ENCODE measurements around the gene SH3TC1.

Gene SH3TC1

DNA sequence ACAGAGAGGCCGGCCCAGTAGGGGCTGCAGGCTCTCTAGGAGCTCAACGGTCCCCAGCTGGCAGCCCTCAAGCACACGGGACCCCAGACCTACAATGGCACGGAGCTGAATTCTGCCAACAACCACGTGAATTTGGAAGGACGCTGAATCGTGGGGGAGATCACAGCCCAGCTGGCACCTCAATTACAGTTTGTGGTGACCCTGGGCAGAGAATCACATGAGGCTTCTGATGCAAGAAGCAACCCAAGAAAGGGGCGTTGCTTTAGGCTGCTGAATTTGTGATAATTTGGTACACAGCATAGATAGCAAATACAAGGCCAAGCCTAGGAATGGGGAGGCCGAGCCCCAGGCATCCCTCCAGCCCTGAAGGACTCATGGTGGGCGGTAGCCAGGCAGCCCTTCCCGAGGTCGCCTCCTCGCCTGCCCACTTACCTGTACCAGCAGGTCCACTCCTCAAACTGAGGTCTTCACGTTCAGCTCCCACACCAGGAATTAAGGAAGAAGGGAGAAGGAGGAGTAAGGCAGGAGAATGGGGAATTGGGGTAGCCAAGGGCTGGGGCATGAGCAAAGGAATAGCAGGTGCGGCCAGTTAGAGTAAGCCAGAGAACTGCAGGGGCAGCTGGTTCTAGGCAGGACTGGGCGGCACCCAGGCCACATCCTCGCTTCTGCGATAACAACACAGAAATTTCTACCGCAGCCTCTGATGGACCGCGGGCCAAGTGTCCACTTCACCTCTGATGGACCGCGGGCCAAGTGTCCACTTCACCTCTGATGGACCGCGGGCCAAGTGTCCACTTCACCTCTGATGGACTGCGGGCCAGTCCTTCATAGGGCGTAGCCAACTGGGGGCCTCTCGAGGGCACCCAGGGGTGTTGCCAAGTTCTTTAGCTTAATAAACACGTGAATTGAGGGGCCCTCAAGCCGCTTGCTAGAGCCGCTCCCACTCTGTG, 47.1 kb downstream of the SH3TC1 start:
- no peaks in the 10 kb centered on the region for H3K36me3 ChIP-seq (replicated peaks; ENCODE audit: low read depth, low read length)
- no peaks in the 10 kb centered on the region for H3K9me3 ChIP-seq (ENCODE audit: insufficient read depth, low read length)
- H3K27ac ChIP-seq (ENCODE audit: low read length), result no peak overlapping the region
- no peaks in the 10 kb centered on the region for H4K20me1 ChIP-seq (ENCODE audit: insufficient read depth, low read length)
- H3K27me3 ChIP-seq (ENCODE audit: low read depth, low read length), result no peaks in the 10 kb centered on the region
- H3K79me2 ChIP-seq (ENCODE audit: low read length), result no peaks in the 10 kb centered on the region
- H3K9ac ChIP-seq (ENCODE audit: low read length), result no peak overlapping the region
- no peak overlapping the region for H2AFZ ChIP-seq (ENCODE audit: low read depth, low read length)
- no peak for TF ChIP-seq EZH2phosphoT487 (IDR thresholded peaks at IDR 0.05; ENCODE audit: low read depth)
- TF ChIP-seq, protein P1, sequence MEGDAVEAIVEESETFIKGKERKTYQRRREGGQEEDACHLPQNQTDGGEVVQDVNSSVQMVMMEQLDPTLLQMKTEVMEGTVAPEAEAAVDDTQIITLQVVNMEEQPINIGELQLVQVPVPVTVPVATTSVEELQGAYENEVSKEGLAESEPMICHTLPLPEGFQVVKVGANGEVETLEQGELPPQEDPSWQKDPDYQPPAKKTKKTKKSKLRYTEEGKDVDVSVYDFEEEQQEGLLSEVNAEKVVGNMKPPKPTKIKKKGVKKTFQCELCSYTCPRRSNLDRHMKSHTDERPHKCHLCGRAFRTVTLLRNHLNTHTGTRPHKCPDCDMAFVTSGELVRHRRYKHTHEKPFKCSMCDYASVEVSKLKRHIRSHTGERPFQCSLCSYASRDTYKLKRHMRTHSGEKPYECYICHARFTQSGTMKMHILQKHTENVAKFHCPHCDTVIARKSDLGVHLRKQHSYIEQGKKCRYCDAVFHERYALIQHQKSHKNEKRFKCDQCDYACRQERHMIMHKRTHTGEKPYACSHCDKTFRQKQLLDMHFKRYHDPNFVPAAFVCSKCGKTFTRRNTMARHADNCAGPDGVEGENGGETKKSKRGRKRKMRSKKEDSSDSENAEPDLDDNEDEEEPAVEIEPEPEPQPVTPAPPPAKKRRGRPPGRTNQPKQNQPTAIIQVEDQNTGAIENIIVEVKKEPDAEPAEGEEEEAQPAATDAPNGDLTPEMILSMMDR (IDR thresholded peaks at IDR 0.05; ENCODE audit: low read depth, low read length), result no peak
- no peak overlapping the region for H3K4me3 ChIP-seq (ENCODE audit: low read length)
- no peak overlapping the region for H3K4me2 ChIP-seq (ENCODE audit: low read length)
- H3K4me1 ChIP-seq (ENCODE audit: low read length), result peaks cover 8% of the 10 kb centered on the region; the same call in 1 of the 2 replicates

DNA sequence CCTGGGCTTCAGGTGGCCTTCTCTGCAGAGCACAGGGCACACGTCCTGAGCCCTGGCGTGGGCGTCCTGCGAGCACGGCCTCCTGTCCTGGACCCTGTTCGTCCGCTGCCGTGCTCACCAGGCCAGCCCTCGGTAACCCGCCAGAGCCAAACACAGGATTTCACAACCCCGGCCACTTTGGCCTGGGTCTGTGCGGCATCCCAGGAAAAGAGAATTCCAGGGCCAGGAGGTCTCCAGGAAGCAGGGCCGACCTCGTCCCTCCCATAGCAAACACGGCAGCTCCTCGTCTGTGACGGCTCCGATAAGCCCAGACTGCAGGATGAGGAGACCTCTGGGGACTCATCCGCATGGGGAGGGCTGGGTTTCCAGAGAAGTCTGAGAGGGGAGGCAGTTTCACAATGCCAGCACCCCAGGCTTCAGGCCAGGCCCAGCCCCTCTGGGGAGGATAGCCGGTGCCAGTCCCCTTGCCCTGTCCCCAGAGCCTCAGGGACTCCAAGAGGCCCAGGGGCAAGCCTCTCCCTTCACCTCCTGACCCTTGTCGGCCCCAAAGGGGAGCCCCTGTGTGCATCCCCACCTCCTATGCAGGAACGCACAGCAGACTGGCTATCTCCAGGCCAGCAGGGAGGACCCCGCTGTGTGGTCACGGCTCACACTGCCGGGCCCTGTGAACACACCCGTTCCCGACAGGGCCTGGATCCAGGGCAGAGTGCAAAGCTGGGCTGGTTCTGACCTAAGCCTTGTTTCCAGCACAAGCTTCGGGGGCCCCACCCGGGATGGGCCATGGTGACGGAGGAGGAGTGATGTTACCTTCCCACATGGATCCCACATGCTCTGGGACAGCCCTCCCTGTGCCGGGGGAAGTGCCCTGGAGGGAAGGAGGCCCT, 48.2 kb downstream of the SH3TC1 start:
- Histone ChIP-seq H3K36me3 (replicated peaks; ENCODE audit: low read depth, low read length) (no peaks in the 10 kb centered on the region), H3K79me2 (ENCODE audit: low read length) (no peaks in the 10 kb centered on the region), H3K9ac (ENCODE audit: low read length) (no peak overlapping the region), H3K4me1 (ENCODE audit: low read length) (peaks cover 5% of the 10 kb centered on the region; the same call in 1 of the 2 replicates), H3K4me2 (ENCODE audit: low read length) (no peak overlapping the region), H2AFZ (ENCODE audit: low read depth, low read length) (no peak overlapping the region), H3K27ac (ENCODE audit: low read length) (no peak overlapping the region), H4K20me1 (ENCODE audit: insufficient read depth, low read length) (no peaks in the 10 kb centered on the region), H3K27me3 (ENCODE audit: low read depth, low read length) (no peaks in the 10 kb centered on the region), H3K9me3 (ENCODE audit: insufficient read depth, low read length) (no peaks in the 10 kb centered on the region), H3K4me3 (ENCODE audit: low read length) (no peak overlapping the region)
- TF ChIP-seq, protein P1 (IDR thresholded peaks at IDR 0.05; ENCODE audit: low read depth, low read length), result no peak
- no peak for TF ChIP-seq EZH2phosphoT487 (IDR thresholded peaks at IDR 0.05; ENCODE audit: low read depth)

DNA sequence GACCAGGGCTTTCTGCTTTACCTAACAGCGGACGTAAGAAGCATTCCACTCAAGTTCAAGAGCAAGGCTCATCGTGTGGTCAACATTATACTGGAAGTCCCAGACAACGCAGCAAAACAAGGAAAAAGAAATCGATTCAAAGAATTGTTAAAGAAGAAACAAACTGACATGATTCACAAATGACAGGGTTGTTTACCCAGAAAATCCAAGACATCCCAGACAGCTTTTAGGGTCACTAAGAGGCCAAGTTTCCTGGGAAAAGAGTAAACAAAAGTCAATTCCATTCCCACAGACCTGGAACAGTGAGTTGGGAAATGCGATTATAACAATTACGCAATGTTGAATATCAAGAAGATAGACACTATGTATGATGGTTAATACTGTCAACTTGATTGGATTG, 49.0 kb downstream of the SH3TC1 start:
- H3K4me3 ChIP-seq (ENCODE audit: low read length), result no peak overlapping the region
- no peaks in the 10 kb centered on the region for H3K9me3 ChIP-seq (ENCODE audit: insufficient read depth, low read length)
- no peak overlapping the region for H3K27ac ChIP-seq (ENCODE audit: low read length)
- no peaks in the 10 kb centered on the region for H4K20me1 ChIP-seq (ENCODE audit: insufficient read depth, low read length)
- H3K36me3 ChIP-seq (replicated peaks; ENCODE audit: low read depth, low read length), result no peaks in the 10 kb centered on the region
- H3K79me2 ChIP-seq (ENCODE audit: low read length), result no peaks in the 10 kb centered on the region
- H3K4me1 ChIP-seq (ENCODE audit: low read length), result no peaks in the 10 kb centered on the region
- no peak overlapping the region for H2AFZ ChIP-seq (ENCODE audit: low read depth, low read length)
- H3K9ac ChIP-seq (ENCODE audit: low read length), result no peak overlapping the region
- TF ChIP-seq EZH2phosphoT487 (IDR thresholded peaks at IDR 0.05; ENCODE audit: low read depth), result no peak
- H3K4me2 ChIP-seq (ENCODE audit: low read length), result no peak overlapping the region
- no peaks in the 10 kb centered on the region for H3K27me3 ChIP-seq (ENCODE audit: low read depth, low read length)

DNA sequence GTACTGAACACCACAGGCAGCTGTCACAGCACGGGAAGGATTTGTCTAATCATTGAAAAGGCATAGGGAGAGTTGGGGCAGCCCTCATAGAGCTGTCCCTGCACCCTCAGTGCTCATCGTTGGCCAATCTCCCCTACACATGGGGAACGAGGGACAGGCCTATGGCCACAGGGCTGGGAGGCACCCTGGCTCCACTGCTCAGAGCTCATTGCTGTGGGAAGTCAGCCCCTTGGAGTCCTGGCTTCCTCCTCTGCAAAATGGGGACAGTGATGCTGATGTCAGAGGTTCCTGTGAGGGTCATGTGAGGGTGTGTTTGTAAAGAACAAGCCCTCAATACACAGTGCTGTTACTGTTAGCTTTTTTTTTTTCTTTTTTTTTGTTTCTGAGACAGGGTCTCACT, 51.1 kb downstream of the SH3TC1 start:
- Histone ChIP-seq H3K27me3 (ENCODE audit: low read depth, low read length) (no peaks in the 10 kb centered on the region), H3K36me3 (replicated peaks; ENCODE audit: low read depth, low read length) (no peaks in the 10 kb centered on the region), H2AFZ (ENCODE audit: low read depth, low read length) (no peak overlapping the region), H3K4me2 (ENCODE audit: low read length) (no peak overlapping the region), H3K9me3 (ENCODE audit: insufficient read depth, low read length) (no peaks in the 10 kb centered on the region), H3K9ac (ENCODE audit: low read length) (no peak overlapping the region), H3K27ac (ENCODE audit: low read length) (no peak overlapping the region), H3K4me3 (ENCODE audit: low read length) (no peak overlapping the region), H3K4me1 (ENCODE audit: low read length) (no peaks in the 10 kb centered on the region), H3K79me2 (ENCODE audit: low read length) (no peaks in the 10 kb centered on the region), H4K20me1 (ENCODE audit: insufficient read depth, low read length) (no peaks in the 10 kb centered on the region)
- TF ChIP-seq, protein P1 (IDR thresholded peaks at IDR 0.05; ENCODE audit: low read depth, low read length), result no peak
- no peak for TF ChIP-seq EZH2phosphoT487 (IDR thresholded peaks at IDR 0.05; ENCODE audit: low read depth)
